Neutrophil (primary cell): Measurements from ENCODE around the gene TECTA.

Experiments used
- H3K27ac ChIP-seq: fragments of 200-600 bp; sonication (generic); 2 replicates; pipeline ENCODE4 v1.5.1; 2016; ENCODE audit warnings: mild to moderate bottlenecking, moderate library complexity
- H3K27me3 ChIP-seq: fragments of 200-600 bp; sonication (generic); 2 replicates; pipeline ENCODE4 v1.6.0; 2016; ENCODE audit warnings: mild to moderate bottlenecking
- H3K36me3 ChIP-seq: fragments of 200-600 bp; sonication (generic); 2 replicates; pipeline ENCODE4 v1.5.1; 2017
- H3K4me1 ChIP-seq, 2 experiments: fragments of 200-600 bp in 1 of 2; sonication (generic) in 1 of 2; 1 replicate in 1 of 2; 2 replicates in 1 of 2; pipeline versions ENCODE4 v1.5.1 to v1.6.1; 2013 to 2016; ENCODE audit warnings: low read depth in 1 of 2, low read length in 1 of 2, mild to moderate bottlenecking in 1 of 2, moderate library complexity in 1 of 2; ENCODE audit not compliant: control insufficient read depth in 1 of 2, insufficient read depth in 1 of 2
- H3K4me3 ChIP-seq, 2 experiments: fragments of 200-600 bp in 1 of 2; sonication (generic) in 1 of 2; 1 replicate in 1 of 2; 2 replicates in 1 of 2; pipeline ENCODE4 v1.5.1; 2013 to 2016; ENCODE audit warnings: low read depth in 1 of 2, low read length in 1 of 2, mild to moderate bottlenecking in 1 of 2, moderate library complexity in 1 of 2
- H3K9me3 ChIP-seq: fragments of 200-600 bp; sonication (generic); 2 replicates; pipeline ENCODE4 v1.5.1; 2016
- CTCF ChIP-seq: fragments of 200-600 bp; sonication (generic); IDR thresholded peaks from 2 replicates; pipeline ENCODE4 v1.5.1; 2016; ENCODE audit warnings: antibody characterized with exemption

TECTA gene

GRCh38 chr11:121240650-121241303, 139.7 kb downstream of the TECTA start:
- no peak for TF ChIP-seq CTCF
- Histone ChIP-seq H3K36me3 (no peaks in the 10 kb centered on the region), H3K4me3 (no peak overlapping the region), H3K27ac (no peak overlapping the region), H3K27me3 (peaks cover 30% of the 10 kb centered on the region), H3K4me1 (no peaks in the 10 kb centered on the region), H3K9me3 (no peaks in the 10 kb centered on the region)
